ENCODE data around the gene CLDN34.

Gene CLDN34

DNA sequence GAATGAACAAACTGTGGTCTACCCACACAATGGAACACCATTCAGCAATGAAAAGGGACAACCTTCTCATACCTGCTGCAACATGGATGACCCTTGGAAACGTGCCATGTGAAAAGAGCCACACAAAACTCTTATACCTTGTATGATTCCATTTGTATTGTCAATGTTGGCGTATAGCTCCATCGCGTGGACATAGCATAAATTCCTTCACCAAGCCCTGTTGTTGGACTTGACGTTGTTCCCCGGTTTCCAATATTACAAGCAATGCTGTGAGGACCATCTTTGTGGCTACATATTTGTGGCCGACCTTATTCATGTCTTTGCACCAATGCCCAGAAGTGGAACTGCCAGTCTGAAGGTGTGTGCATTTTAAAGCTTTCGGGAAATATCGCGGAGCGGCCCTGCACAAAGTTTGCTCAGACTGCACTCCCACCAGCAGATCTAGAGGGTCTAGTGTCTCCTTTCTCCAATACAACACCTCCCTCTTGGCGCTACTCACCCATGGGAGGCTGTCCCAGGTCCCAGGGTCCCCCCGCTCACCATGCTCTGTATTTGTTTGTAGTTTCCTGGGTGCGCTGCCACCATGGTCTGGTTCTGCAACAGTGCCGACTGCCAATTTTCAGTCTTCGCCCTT, at the start of gene CLDN34:
Gene CLDN34 (plus strand): TSS at position 584 of the 634 bp plus-strand sequence. CDS start 0 bp downstream, at position 584.
- no peak for DNase-seq (ENCODE audit: low read depth)

GRCh38 chrX:9917861-9918260, 49.3 kb upstream of the CLDN34 start:
- DNase-seq (ENCODE audit: low read depth): no peak

DNA sequence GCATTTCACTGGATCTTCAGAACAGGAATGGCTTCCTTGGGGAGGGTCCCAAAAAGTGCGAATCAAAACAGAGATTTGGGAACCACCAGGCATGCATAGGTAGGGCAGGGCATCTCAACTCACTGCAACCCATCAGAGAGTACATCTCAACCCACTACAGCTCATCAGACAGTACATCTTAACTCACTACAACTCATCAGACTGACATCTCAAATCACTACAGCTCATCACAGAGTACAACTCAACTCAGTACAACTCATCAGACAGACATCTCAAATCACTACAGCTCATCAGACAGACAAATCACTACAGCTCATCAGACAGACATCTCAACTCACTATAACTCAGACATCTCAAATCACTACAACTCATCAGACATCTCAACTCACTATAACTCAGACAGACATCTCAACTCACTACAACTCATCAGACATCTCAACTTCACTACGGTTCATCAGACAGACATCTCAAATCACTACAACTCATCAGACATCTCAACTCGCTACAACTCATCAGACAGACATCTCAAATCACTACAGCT, 47.5 kb upstream of the CLDN34 start:
- DNase-seq (ENCODE audit: low read depth): no peak

DNA sequence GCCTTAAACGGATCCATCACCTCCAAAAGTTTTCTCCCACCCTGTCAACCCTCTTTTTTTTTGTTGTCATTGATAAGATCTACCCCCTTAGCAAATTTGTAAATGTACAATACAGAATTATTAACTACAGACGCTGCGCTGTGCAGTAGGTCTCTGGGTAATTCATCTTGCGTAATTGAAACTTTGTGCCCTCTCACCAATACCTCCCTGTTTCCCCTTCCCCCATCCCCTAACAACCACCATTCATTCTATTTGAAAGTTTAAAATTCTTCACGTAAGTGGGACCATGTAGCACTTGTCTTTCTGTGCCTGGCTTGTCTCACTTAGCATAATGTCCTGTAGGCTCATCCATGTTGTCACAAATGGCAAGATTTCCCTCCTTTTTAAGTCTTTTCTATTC, 45.8 kb upstream of the CLDN34 start:
- DNase-seq (ENCODE audit: low read depth): no peak

GRCh38 chrX:9923357-9923756, 43.8 kb upstream of the CLDN34 start:
- DNase-seq (ENCODE audit: low read depth): no peak

GRCh38 chrX:9926002-9926401, 41.2 kb upstream of the CLDN34 start:
- no peak for DNase-seq (ENCODE audit: low read depth)

GRCh38 chrX:9927698-9928482, 39.3 kb upstream of the CLDN34 start:
- DNase-seq (ENCODE audit: low read depth): no peak

DNA sequence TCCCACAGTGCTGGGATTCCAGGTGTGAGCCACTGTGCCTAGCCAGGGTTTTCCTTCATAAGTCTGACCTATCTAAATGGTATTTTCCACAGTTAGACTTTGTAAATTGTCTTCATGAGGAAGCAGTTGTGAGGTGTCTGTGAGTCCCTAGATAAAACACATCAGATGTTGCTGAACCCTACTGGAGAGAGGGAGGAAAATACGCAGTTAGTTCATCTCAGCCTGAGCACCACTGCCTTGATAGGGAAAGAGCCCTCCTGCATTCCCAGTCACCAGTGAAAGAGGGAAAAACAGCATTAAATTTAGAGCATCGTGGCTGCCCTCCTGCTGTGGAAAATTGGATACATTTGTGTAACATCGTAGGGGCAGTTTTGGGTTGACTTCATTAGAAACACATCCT, 31.7 kb upstream of the CLDN34 start:
- no peak for DNase-seq (ENCODE audit: low read depth)

GRCh38 chrX:9937761-9938160, 29.4 kb upstream of the CLDN34 start:
- DNase-seq (ENCODE audit: low read depth): no peak

DNA sequence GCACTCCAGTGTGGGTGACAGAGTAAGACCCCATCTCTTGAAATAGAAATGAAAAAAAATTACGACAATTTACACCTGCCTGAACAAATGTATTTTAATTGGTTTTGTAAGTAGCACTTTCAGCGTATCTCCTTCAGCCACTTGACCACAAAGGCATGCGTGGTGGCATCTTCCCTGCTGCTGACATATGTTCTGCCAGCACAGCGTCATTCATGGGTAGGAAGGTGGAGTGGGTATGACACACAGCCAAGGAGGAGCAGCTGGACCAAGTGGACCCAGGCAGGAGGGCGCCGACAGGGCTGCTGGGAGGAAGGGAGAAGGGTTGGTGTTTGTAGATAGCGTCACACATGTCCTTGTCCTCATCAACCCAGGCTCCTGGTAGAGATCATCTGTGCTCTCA, 28.6 kb upstream of the CLDN34 start:
- no peak for DNase-seq (ENCODE audit: low read depth)

GRCh38 chrX:9940421-9940820, 26.7 kb upstream of the CLDN34 start:
- no peak for DNase-seq (ENCODE audit: low read depth)

- DNase-seq (ENCODE audit: low read depth): peak; percentile 7
These were observed 25.1 kb upstream of the CLDN34 start for GRCh38 chrX:9942086-9942485.

- no peak for DNase-seq (ENCODE audit: low read depth)
These were observed 23.7 kb upstream of the CLDN34 start for GRCh38 chrX:9943420-9943819.

- no peak for DNase-seq (ENCODE audit: low read depth)
These were observed 19.9 kb upstream of the CLDN34 start for GRCh38 chrX:9947131-9947794.

DNA sequence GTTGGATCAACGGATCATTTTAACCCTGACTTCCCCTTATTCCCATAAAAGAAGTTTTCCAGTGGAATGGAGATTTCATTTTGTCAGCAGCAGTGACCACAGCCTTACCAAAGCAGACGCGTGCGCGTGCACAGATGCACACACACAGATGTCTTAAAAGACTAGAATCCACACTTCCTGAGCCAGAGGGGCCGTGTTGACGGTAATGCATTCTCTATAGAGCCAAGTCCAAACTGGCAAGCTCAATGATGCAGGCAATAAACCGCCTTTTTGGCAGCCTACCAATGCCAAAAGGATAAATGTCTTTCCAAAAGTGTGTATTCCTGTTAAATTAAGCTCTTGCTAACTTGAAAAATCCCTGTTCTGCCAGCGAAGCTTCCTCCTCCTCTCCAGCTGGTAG, 18.8 kb upstream of the CLDN34 start:
- DNase-seq (ENCODE audit: low read depth): no peak

- DNase-seq (ENCODE audit: low read depth): no peak
These were observed 14.9 kb upstream of the CLDN34 start for GRCh38 chrX:9952300-9952699.

- no peak for DNase-seq (ENCODE audit: low read depth)
These were observed 13.8 kb upstream of the CLDN34 start for GRCh38 chrX:9953396-9953795.

GRCh38 chrX:9955506-9955905, 11.7 kb upstream of the CLDN34 start:
- no peak for DNase-seq (ENCODE audit: low read depth)

- DNase-seq (ENCODE audit: low read depth): no peak
These were observed 9.4 kb upstream of the CLDN34 start for GRCh38 chrX:9957743-9958142.

DNA sequence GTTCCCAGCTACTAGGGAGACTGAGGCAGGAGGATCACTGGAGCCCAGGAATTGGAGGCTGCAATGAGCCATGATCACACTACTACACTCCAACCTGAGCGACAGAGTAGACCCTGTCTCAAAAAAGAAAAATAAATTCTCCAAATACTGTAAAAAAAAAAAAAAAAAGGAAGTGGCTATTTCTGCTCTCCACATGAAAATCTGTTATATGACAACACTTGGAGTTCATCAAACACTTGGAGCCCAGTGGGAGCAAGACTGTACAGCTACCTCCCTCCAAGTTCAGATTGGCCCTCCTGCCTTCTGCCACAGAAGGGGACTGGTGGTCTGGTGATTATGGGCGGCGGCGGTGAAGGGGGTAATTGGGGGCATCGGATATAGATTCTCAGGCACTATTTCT, 9.0 kb upstream of the CLDN34 start:
- no peak for DNase-seq (ENCODE audit: low read depth)

DNA sequence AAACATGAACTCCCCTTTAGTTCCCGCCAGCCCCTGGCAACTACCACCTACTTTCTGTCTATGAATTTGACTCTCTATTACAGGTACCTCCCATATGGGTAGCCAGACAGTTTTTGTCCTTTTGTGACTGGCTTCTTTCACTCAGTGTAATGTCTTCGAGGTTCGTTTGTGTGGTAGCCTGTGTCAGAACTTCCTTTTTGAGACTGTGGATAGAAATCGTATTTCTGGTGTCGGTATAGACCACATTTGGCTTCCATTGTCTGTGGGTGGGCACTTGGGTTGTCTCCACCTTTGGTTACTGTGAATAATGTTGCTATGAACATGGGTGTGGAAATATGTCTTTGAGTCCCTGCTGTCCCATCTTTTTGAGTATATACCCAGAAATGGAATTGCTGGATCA, 5.4 kb upstream of the CLDN34 start:
- no peak for DNase-seq (ENCODE audit: low read depth)

- DNase-seq (ENCODE audit: low read depth): no peak
These were observed 10.5 kb downstream of the CLDN34 start for GRCh38 chrX:9977635-9978034.

- DNase-seq (ENCODE audit: low read depth): no peak
These were observed 13.2 kb downstream of the CLDN34 start for GRCh38 chrX:9980401-9980800.

Measured in stimulated activated CD8-positive, alpha-beta memory T cell treated with anti-CD3 and anti-CD28 coated beads, Interleukin-12 subunit alpha, Interleukin-12 subunit beta, amount 100 ng/mL, for 1 hour (primary cell).